ENCODE measurements around the gene FGFBP1. TPM values are rescaled to one million over a fixed set of nuclear protein-coding genes. Genes with fewer than 3 reads are reported as not detected.

Gene FGFBP1
- total and polyA plus RNA-seq, 2 donors (not counting 3 experiments of a cell fraction or from before 2014, with no cell fraction given) = not detected

- Histone ChIP-seq H3K4me3 (replicated peaks in 1 of 3; ENCODE audit: insufficient read depth in 1 of 3, low read depth in 1 of 3, low read length in 3 of 3) (no peak overlapping the region), H3K4me1 (ENCODE audit: control insufficient read depth, extremely low read depth, insufficient read depth, low read length) (no peaks in the 10 kb centered on the region), H3K36me3 (ENCODE audit: control insufficient read depth in 2 of 2, extremely low read depth in 1 of 2, insufficient read depth in 2 of 2, low read length in 2 of 2) (no peaks in the 10 kb centered on the region), H3K9me1 (replicated peaks; ENCODE audit: control insufficient read depth, extremely low read depth, insufficient read depth, low read length) (no peaks in the 10 kb centered on the region), H3K27me3 (ENCODE audit: control insufficient read depth in 2 of 2, insufficient read depth in 2 of 2, low read length in 2 of 2) (peaks cover 5 to 17% of the 10 kb centered on the region in 2 experiments), H4K20me1 (replicated peaks; ENCODE audit: control insufficient read depth, extremely low read depth, insufficient read depth, low read length) (no peaks in the 10 kb centered on the region), H3K79me2 (ENCODE audit: control insufficient read depth, insufficient read depth, low read length) (no peaks in the 10 kb centered on the region), H3K9me3 (replicated peaks; ENCODE audit: control insufficient read depth, insufficient read depth, low read length) (no peaks in the 10 kb centered on the region), H3K27ac (ENCODE audit: insufficient read depth, low read depth, low read length) (no peak overlapping the region), H3K4me2 (ENCODE audit: insufficient read depth, low read length) (no peak overlapping the region), H3K9ac (replicated peaks; ENCODE audit: extremely low read depth, insufficient read depth, low read length) (no peak overlapping the region), H2AFZ (ENCODE audit: low read depth, low read length) (no peak overlapping the region)
- dilution Hi-C loops (cut with MboI; ENCODE audit: extremely low pct_ligation_motif_present, low sequenced_read_pairs) = no loop called here
- intact Hi-C loops (cut with micrococcal nuclease) = no loop called here
- POLR2A ChIA-PET = no interaction called here
- BruUV-seq (replicated peaks) = no TSS peak
- DNase-seq (ENCODE audit: low read depth, low spot score) = no peak
- FAIRE-seq = no peak
- TF ChIP-seq POLR2A (IDR thresholded peaks at IDR 0.05; ENCODE audit: low read depth, low read length) (no peak), POLR2AphosphoS5 (IDR thresholded peaks at IDR 0.05; ENCODE audit: insufficient read depth, low read depth, low read length) (no peak), EZH2 (IDR thresholded peaks at IDR 0.05; ENCODE audit: borderline replicate concordance, low read depth, low read length, severe bottlenecking) (no peak), FOS (IDR thresholded peaks at IDR 0.05; ENCODE audit: borderline replicate concordance, insufficient read depth, low read length) (no peak)
- CTCF ChIA-PET = no interaction called here
Measured at GRCh38 chr4:15897577-15897976, 41.0 kb downstream of the FGFBP1 start.

- no peak for FAIRE-seq
- BruUV-seq (replicated peaks) = no TSS peak
- Histone ChIP-seq H3K27me3 (ENCODE audit: control insufficient read depth in 2 of 2, insufficient read depth in 2 of 2, low read length in 2 of 2) (peaks cover 9 to 21% of the 10 kb centered on the region in 2 experiments), H3K9me1 (replicated peaks; ENCODE audit: control insufficient read depth, extremely low read depth, insufficient read depth, low read length) (no peaks in the 10 kb centered on the region), H3K4me3 (replicated peaks in 1 of 3; ENCODE audit: insufficient read depth in 1 of 3, low read depth in 1 of 3, low read length in 3 of 3) (no peak overlapping the region), H3K9ac (replicated peaks; ENCODE audit: extremely low read depth, insufficient read depth, low read length) (no peak overlapping the region), H2AFZ (ENCODE audit: low read depth, low read length) (no peak overlapping the region), H3K4me2 (ENCODE audit: insufficient read depth, low read length) (no peak overlapping the region), H3K36me3 (ENCODE audit: control insufficient read depth in 2 of 2, extremely low read depth in 1 of 2, insufficient read depth in 2 of 2, low read length in 2 of 2) (no peaks in the 10 kb centered on the region), H3K79me2 (ENCODE audit: control insufficient read depth, insufficient read depth, low read length) (no peaks in the 10 kb centered on the region), H4K20me1 (replicated peaks; ENCODE audit: control insufficient read depth, extremely low read depth, insufficient read depth, low read length) (no peaks in the 10 kb centered on the region), H3K27ac (ENCODE audit: insufficient read depth, low read depth, low read length) (no peak overlapping the region), H3K9me3 (replicated peaks; ENCODE audit: control insufficient read depth, insufficient read depth, low read length) (no peaks in the 10 kb centered on the region), H3K4me1 (ENCODE audit: control insufficient read depth, extremely low read depth, insufficient read depth, low read length) (no peaks in the 10 kb centered on the region)
- TF ChIP-seq MAX (IDR thresholded peaks at IDR 0.05; ENCODE audit: insufficient read depth, insufficient read length) = no peak
- no peak for TF ChIP-seq GATA2 (IDR thresholded peaks at IDR 0.05; ENCODE audit: insufficient read depth, insufficient read length, low read depth, low read length)
- no peak for TF ChIP-seq FOS (IDR thresholded peaks at IDR 0.05; ENCODE audit: borderline replicate concordance, insufficient read depth, low read length)
- no peak for TF ChIP-seq EZH2 (IDR thresholded peaks at IDR 0.05; ENCODE audit: borderline replicate concordance, low read depth, low read length, severe bottlenecking)
- TF ChIP-seq, protein P1, sequence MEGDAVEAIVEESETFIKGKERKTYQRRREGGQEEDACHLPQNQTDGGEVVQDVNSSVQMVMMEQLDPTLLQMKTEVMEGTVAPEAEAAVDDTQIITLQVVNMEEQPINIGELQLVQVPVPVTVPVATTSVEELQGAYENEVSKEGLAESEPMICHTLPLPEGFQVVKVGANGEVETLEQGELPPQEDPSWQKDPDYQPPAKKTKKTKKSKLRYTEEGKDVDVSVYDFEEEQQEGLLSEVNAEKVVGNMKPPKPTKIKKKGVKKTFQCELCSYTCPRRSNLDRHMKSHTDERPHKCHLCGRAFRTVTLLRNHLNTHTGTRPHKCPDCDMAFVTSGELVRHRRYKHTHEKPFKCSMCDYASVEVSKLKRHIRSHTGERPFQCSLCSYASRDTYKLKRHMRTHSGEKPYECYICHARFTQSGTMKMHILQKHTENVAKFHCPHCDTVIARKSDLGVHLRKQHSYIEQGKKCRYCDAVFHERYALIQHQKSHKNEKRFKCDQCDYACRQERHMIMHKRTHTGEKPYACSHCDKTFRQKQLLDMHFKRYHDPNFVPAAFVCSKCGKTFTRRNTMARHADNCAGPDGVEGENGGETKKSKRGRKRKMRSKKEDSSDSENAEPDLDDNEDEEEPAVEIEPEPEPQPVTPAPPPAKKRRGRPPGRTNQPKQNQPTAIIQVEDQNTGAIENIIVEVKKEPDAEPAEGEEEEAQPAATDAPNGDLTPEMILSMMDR (IDR thresholded peaks at IDR 0.05; ENCODE audit: extremely low read depth in 1 of 2, insufficient read depth in 1 of 2, low read depth in 1 of 2, low read length in 2 of 2) = no peak
- ChIA-PET POLR2A (no interaction called here), CTCF (interaction anchor here (1.0 to 4.3 kb wide), 2 partner anchors 12 to 61 kb away, joined by 5 to 25 read pairs; no protein-coding TSS in a partner anchor)
- dilution Hi-C loops (cut with MboI; ENCODE audit: extremely low pct_ligation_motif_present, low sequenced_read_pairs) = no loop called here
- intact Hi-C loops (cut with micrococcal nuclease) = no loop called here
- no peak for DNase-seq (ENCODE audit: low read depth, low spot score)
Measured at GRCh38 chr4:15894921-15895916, 43.3 kb downstream of the FGFBP1 start.
